Activated CD8-positive, alpha-beta memory T cell treated with anti-CD3 and anti-CD28 coated beads for 48 hours (primary cell): Measurements from ENCODE around the gene PTTG1.
"Not testable (repeated sequence)": the region's sequence is repeated elsewhere in the genome, so short reads cannot be mapped to it uniquely, and the experiment has no call there.

Source experiments
- DNase-seq, 3 experiments: peaks; one replicate each; pipeline ENCODE4 v3.0.0-alpha.2; 2020; ENCODE audit warnings: low read depth in 2 of 3, low spot score in 2 of 3

Gene PTTG1

GRCh38 chr5:160420331-160420610 lies 1.4 kb upstream of the PTTG1 start:
- DNase-seq, result no peak

GRCh38 chr5:160423099-160423498 lies 1.4 kb downstream of the PTTG1 start:
- no peak for DNase-seq

GRCh38 chr5:160427607-160428006 lies 6.0 kb downstream of the PTTG1 start:
- DNase-seq, result no peak

- no peak for DNase-seq
These were observed 10.5 kb downstream of the PTTG1 start for GRCh38 chr5:160432196-160432595.

- DNase-seq, result no peak
These were observed 11.1 kb downstream of the PTTG1 start for GRCh38 chr5:160432787-160433186.

- no peak for DNase-seq
These were observed 12.4 kb downstream of the PTTG1 start for GRCh38 chr5:160434022-160434531.

- DNase-seq, result no peak
These were observed 13.9 kb downstream of the PTTG1 start for GRCh38 chr5:160435532-160435931.

- no peak for DNase-seq
These were observed 14.4 kb downstream of the PTTG1 start for GRCh38 chr5:160436017-160436416.

GRCh38 chr5:160436661-160437060 lies 15.0 kb downstream of the PTTG1 start:
- not testable (repeated sequence) for DNase-seq

- no peak for DNase-seq
These were observed 15.6 kb downstream of the PTTG1 start for GRCh38 chr5:160437271-160437670.

GRCh38 chr5:160438316-160439204 lies 16.9 kb downstream of the PTTG1 start:
- DNase-seq, result peak in 1 of 3 experiments; percentile 30

GRCh38 chr5:160439205-160439600 lies 17.5 kb downstream of the PTTG1 start:
- peak; percentile 77 to 94 (median 92) for DNase-seq

GRCh38 chr5:160441311-160441781 lies 19.7 kb downstream of the PTTG1 start:
- no peak for DNase-seq

- DNase-seq, result no peak
These were observed 21.3 kb downstream of the PTTG1 start for GRCh38 chr5:160442824-160443431.

GRCh38 chr5:160444407-160444806 lies 22.8 kb downstream of the PTTG1 start:
- no peak for DNase-seq

- no peak for DNase-seq
These were observed 23.5 kb downstream of the PTTG1 start for GRCh38 chr5:160445132-160445531.

GRCh38 chr5:160445751-160446150 lies 24.1 kb downstream of the PTTG1 start:
- no peak for DNase-seq

- no peak for DNase-seq
These were observed 27.2 kb downstream of the PTTG1 start for GRCh38 chr5:160448886-160449285.

- no peak for DNase-seq
These were observed 27.8 kb downstream of the PTTG1 start for GRCh38 chr5:160449458-160449857.

- no peak for DNase-seq
These were observed 28.7 kb downstream of the PTTG1 start for GRCh38 chr5:160450164-160450932.

GRCh38 chr5:160451281-160451680 lies 29.6 kb downstream of the PTTG1 start:
- no peak for DNase-seq

GRCh38 chr5:160452036-160452435 lies 30.4 kb downstream of the PTTG1 start:
- no peak for DNase-seq
